NCI-H2227 (cell line): ENCODE results near the gene DNLZ.

Experiments used
- DNase-seq: peaks from one replicate; lab custom pipeline; 2025; ENCODE audit not compliant: unreplicated experiment; lab: John Stamatoyannopoulos, UW

Gene DNLZ

GRCh38 chr9:136377341-136378169 is 14.0 kb upstream of the DNLZ start:
- no peak for DNase-seq

DNA sequence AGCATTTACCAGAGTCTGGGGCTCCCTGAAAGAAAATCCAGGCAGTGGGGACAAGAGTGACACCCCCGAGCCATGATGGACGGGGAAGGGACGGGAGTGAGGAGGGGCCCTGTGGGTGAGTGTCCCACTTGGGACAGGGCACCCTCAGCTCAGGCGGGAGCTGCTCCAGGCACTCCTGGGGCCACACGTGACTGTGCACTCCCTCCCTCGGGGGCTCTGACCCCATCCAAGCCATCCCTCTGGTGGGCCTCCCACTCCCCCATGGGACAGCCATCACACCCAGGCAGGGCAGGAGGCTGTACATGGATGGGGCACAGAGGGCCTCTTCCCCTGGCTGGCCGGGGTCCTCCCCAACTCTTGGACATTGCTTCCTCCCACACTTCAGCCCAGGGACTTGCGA is 12.9 kb upstream of the DNLZ start:
- no peak for DNase-seq

- DNase-seq: no peak
Measured at GRCh38 chr9:136375096-136375495, 11.6 kb upstream of the DNLZ start.

DNA sequence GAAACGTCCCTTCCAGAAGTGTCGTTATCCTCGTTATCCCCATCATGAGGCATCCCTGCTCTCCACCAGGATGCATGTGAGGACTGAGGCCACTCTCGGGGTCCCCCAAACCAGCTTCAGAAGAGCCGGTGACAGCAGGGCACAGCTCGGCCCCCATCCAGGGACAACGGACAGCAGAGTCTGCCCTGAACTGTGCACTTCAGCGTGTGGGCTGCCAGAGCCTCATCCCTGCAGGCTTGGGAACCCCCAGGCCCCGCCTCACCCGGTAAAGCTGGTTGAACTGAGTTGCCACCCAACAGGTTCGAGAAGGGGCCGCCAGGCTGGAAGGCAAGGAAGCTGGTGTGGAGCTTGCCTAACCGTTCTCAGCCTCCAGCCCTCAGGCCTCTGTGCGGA is 10.6 kb upstream of the DNLZ start:
- DNase-seq: no peak

GRCh38 chr9:136373300-136374182 is 10.0 kb upstream of the DNLZ start, which contains the start of gene CARD9:
TSS of gene CARD9 (minus strand) at chr9:136373669. CDS start at chr9:136372078, 1,591 bp downstream.
- DNase-seq: no peak

DNA sequence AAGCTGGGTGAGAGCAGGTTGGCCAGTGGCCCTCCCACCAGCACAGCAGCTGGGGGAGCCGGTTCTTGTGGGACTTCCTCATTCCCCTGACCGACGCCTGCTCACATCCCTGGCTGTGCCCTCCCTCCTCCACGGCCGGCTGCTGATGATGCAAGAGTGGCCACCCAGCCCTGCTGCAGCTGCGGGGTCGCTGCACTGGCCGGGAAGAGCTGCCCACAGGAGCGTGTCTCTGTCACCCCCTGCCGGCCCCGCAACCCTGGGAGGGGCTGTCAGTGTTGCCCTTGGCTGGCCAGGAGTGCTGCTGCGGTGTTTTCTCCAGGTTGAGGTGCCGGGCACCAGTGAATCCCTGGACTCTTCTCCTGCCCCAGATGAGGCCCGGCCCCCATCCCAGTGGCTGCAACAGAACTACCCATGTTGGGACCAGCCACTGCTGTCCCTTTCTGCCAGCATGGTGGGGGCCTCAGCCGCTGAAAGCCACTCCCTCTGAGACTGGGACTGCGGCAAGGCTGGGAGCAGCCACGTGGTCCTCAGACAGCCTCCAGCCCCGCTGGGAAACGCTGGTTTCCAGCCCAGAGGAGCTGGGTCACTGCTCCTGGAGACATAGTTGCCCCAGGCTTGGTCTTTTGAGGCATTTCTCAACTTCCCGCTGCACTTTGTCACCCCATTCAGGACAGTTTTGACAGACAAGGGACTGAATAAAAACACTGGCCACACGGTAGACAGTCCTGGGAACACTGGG is 9.2 kb upstream of the DNLZ start:
- no peak for DNase-seq

DNA sequence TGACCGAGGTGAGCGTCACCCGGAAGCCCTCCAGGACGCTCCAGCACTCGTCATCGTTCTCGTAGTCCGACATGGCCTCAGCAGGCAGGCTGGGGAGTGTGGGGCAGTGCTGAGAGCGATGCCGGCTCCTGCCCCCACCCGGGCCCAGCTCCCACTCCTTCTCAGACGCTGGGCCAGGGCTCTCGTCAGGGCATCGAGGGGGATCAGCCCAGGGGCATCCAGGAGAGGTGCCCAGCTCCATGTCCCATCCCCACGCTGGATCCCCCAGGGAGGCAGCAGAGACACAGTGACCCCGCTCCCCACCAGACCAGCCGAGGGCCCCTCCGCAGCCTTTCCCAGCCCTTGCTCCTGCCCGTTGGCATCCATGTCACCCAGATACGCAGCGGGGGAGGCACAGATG is 8.5 kb upstream of the DNLZ start:
- no peak for DNase-seq

GRCh38 chr9:136371533-136371880 is 8.0 kb upstream of the DNLZ start:
- no peak for DNase-seq

GRCh38 chr9:136370687-136371532 is 7.4 kb upstream of the DNLZ start:
- no peak for DNase-seq

GRCh38 chr9:136370037-136370436 is 6.5 kb upstream of the DNLZ start:
- no peak for DNase-seq

DNA sequence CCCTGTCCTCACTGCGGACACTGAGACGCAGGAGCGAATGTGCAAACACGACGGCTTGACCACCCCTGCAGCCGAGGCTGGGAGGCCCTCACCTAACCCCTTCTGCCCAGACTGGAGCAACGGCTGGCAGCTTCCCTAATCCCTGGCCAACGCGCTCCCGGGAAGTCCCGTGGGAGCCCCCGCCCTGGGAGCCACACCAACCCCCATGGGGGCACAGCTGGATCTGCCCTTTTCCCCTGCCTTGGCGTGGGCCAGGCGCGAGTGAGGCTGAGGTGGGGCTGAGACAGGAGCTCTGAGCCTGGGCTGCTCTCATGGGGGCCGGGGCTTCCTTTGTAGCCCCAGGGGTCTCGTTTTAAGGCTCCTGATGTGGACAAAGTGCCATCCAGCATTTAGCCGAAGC is 4.6 kb upstream of the DNLZ start:
- DNase-seq: no peak

- no peak for DNase-seq
Measured at GRCh38 chr9:136367296-136368145, 4.0 kb upstream of the DNLZ start.

GRCh38 chr9:136366826-136367225 is 3.3 kb upstream of the DNLZ start:
- DNase-seq: no peak

GRCh38 chr9:136365775-136366222 is 2.3 kb upstream of the DNLZ start:
- DNase-seq: no peak

DNA sequence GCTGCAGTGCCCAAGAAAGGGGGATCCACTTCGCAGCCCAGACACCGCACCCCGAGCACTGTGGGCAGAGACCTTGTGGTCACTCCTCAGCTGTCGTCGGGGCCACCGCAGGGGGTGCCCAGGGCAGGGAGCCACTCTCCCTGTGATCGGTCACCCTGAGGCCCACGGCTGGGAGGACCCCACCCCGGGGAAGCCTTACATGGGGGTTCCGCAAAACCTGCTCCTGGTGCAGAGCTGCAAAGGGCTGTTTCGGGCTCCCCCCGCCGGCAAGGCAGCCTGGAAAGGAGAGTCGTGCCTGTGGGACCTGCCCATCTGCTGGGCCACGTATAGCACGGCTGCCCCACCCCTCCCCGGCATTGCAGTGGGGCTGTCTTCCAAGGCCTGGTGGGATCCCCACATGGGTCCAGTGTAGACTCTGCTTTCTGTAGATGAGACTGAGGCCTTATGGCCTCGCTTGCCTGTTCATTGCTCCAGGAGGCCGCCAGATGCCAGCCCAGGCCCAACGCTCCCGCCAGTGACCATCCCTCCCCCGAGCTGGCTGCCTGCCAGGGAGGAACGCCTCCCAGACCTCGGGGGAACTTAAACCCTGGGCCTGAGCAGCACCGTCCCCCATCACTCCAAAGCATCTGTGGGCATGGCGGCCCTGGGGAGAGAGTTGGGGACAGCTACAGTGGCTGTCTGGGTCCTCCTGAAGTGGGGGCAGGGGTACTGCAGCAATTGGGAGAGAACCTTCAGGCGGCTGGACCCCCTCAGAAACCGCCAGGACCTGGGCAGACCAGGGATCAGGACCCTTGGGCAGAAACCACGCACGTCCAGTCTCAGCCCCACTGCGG is 1.6 kb upstream of the DNLZ start:
- DNase-seq: peak; percentile 60

GRCh38 chr9:136363949-136364748 is 605 bp upstream of the DNLZ start:
- DNase-seq: no peak

GRCh38 chr9:136362450-136362784 is 1.1 kb downstream of the DNLZ start:
- DNase-seq: no peak
